Esophagus squamous epithelium (tissue), 5 donors: Measurements from ENCODE around the gene LY6G6F. TPM values are rescaled to one million over a fixed set of nuclear protein-coding genes. Genes with fewer than 3 reads are reported as not detected.
A peak's percentile ranks its signal among the peaks of the same experiment; 100 is the strongest.

Experiments used
- DNase-seq: peaks from one replicate; lab custom pipeline; 2025; lab: John Stamatoyannopoulos, UW
- H3K27ac ChIP-seq, 4 donors: fragments of 200-600 bp; sonication (generic); one replicate each; pipeline ENCODE4 v1.5.1; 2016 to 2019; ENCODE audit warnings: mild to moderate bottlenecking in 1 of 4
- H3K27me3 ChIP-seq, 4 donors: fragments of 200-600 bp; sonication (generic); 1 replicate in 3 of 4; 2 replicates in 1 of 4; pipeline versions ENCODE4 v1.5.1 to v1.6.0; 2017 to 2021; ENCODE audit warnings: antibody characterized with exemption in 1 of 4
- H3K36me3 ChIP-seq, 3 donors: fragments of 200-600 bp; sonication (generic); one replicate each; pipeline ENCODE4 v1.5.1; 2016 to 2019
- H3K4me1 ChIP-seq, 3 donors: fragments of 200-600 bp; sonication (generic); one replicate each; pipeline ENCODE4 v1.5.1; 2017 to 2019
- H3K4me3 ChIP-seq, 4 donors: fragments of 200-600 bp; sonication (generic); 1 replicate in 3 of 4; 2 replicates in 1 of 4; pipeline ENCODE4 v1.5.1; 2016 to 2019; ENCODE audit warnings: mild to moderate bottlenecking in 2 of 4, moderate library complexity in 1 of 4
- H3K9me3 ChIP-seq, 3 donors: fragments of 200-600 bp; sonication (generic); one replicate each; pipeline ENCODE4 v1.5.1; 2016 to 2019
- CTCF ChIP-seq, 6 experiments: fragments of 450-650 bp in 4 of 6; fragments of 200-600 bp in 2 of 6; sonication (generic) in 2 of 6; IDR thresholded peaks; one replicate each; pipeline ENCODE4 v1.5.1; 2016 to 2019; ENCODE audit warnings: antibody characterized with exemption in 6 of 6, mild to moderate bottlenecking in 4 of 6, moderate library complexity in 4 of 6
- POLR2A ChIP-seq, 4 donors: fragments of 450-650 bp; IDR thresholded peaks; one replicate each; pipeline ENCODE4 v1.6.1; 2017; ENCODE audit warnings: antibody characterized with exemption in 4 of 4, mild to moderate bottlenecking in 4 of 4, moderate library complexity in 3 of 4
- WGBS, 2 donors: methylation state at CpG; one replicate each; pipeline ENCODE4 v1.1.5; 2018; 5-methylcytosine and 5-hydroxymethylcytosine counted together
- intact Hi-C: fragments of 100-400 bp; cut with DNase I; formaldehyde crosslinking; loops from one replicate; pipeline ENCODE4 v1.15.0; 2022
- total RNA-seq, 4 donors: library from RNA; depleted of rRNA; stranded (reverse); fragments of >200 nt; gene quantifications; one replicate each; pipeline ENCODE4 v1.1.0, GENCODE V29; 2016
- donor health status: DM: yes; HTN: yes; CAD: no.

Gene LY6G6F
- total RNA-seq, 4 donors from 2014 or later = not detected

DNA sequence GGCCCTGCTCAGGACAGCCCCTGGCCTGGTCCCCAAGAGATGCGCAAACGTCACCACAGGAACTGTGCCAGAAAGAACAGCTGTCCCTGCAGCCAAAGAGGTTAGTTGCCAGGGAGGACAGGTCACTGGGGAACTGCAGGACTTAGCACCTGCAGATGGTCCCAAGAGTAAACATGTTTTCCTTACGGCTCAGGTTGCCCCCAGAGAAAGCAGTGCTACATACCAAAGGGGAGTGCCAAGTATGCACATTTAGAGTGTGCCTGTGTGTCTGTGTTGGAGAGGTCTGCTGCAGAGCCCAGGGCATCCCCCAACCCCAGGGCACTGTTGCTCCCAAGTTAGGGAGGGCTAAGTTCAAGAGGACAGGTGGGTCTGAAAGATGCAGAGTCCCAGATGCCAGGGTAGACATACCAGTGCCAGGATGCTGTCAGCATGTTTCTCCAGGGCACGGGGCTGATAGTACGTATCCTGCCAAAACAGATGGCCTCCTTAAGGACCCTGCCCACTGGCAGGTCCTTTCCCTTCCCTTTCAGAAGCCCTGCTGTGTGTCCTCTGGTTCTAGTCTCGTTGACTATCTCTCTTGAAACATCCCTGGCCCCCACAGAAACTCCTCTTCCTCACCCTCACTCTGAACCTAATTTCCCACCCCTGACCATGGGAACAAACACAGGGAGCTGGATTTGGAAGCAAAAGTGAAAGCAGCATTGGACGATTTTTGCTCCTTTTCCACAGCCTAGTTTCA is 4.8 kb upstream of the LY6G6F start:
- TF ChIP-seq POLR2A (IDR thresholded peaks at IDR 0.05) (no peak), CTCF (IDR thresholded peaks at IDR 0.05) (no peak)
- Histone ChIP-seq H3K27me3 (no peaks in the 10 kb centered on the region), H3K27ac (peak overlapping the region in 3 of 4 donors; percentile 96 to 99 (median 99)), H3K36me3 (peaks cover 0 to 44% (median 5%) of the 10 kb centered on the region in 3 donors), H3K4me3 (peak overlapping the region; percentile 64 to 96 (median 81)), H3K4me1 (peaks cover 14 to 48% (median 21%) of the 10 kb centered on the region in 3 donors), H3K9me3 (no peaks in the 10 kb centered on the region)
- no peak for DNase-seq
- intact Hi-C loops = no loop called here
- 21 to 39% methylated on average over 4 to 7 of the region's 7 CpGs for whole genome bisulfite sequencing, 2 donors

DNA sequence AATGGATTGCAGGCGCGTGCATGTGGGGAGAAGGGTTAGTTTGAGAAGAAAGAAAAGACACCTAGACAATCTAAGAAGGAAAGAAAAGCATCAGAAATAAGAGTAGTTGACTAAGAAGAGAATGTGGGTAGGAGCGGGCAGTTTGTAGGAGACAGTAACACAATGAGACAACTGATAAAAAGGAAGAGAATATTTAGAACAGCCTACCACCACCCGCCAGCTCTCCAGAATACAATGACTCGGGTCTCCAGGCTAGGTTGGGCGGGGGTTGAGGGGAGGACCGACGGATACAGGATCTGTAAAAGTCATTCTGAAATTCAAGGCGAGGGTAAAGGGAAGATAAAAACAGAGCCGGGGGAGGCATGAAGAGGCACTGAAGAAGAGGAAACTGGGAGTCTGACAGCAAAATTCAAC is 4.3 kb upstream of the LY6G6F start:
- TF ChIP-seq POLR2A (IDR thresholded peaks at IDR 0.05) (no peak), CTCF (IDR thresholded peaks at IDR 0.05) (no peak)
- Histone ChIP-seq H3K27ac (peak overlapping the region; percentile 96 to 99 (median 99)), H3K36me3 (peaks cover 0 to 38% (median 4%) of the 10 kb centered on the region in 3 donors), H3K4me1 (peaks cover 14 to 48% (median 21%) of the 10 kb centered on the region in 3 donors), H3K4me3 (peak overlapping the region; percentile 64 to 96 (median 81)), H3K27me3 (no peaks in the 10 kb centered on the region), H3K9me3 (no peaks in the 10 kb centered on the region)
- intact Hi-C loops = no loop called here
- no peak for DNase-seq
- WGBS, 2 donors = 0 to 1% methylated on average over 10 of the region's 10 CpGs

DNA sequence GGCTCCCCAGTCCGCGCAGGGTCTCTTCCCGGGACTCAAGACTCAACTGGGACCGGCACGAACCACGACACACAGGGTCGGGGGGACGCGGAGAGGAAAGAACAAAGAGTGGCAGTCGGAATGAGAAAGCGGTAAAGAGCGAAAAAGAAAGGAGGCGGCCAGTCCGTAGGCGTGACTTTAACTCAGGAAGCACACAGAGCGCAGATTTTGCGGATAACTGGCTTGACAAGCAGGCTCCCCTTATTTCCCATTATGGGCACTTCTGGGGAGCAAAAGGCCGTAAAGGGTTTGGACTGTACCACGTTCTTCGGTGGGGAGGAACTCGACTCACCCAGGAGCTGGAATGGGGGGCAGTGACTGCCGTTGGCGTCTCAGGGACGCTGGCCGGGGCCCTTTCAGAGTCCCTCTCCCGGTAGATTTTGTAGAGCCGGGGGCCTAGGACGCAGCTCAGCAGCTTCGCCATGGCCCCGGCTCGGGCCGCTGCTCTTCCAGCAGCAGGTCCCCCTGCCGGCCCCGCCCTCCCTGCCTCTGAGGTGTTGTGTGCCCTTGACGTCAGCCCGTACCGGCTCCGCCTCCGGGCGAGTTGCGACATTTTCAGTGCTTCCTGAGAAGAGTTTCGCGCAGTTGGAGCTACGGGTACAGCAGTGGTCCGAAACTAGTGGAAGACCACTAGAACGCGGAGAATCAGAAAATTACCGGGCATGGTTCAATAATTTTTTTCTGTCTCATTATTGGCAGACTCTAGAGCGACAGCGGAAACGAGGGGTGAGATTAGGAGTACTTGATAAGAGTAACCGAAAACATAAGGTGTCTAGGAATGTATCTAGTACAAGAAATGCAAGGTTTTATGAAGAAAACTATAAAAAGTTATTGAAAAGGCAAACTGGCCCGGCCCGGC is 3.6 kb upstream of the LY6G6F start, which contains the start of gene ABHD16A:
Gene ABHD16A (minus strand): TSS at position 506 of the 898 bp plus-strand sequence. CDS start 43 bp downstream, at position 463.
- Histone ChIP-seq H3K36me3 (peaks cover 0 to 32% (median 4%) of the 10 kb centered on the region in 3 donors), H3K4me1 (peaks cover 14 to 43% (median 21%) of the 10 kb centered on the region in 3 donors), H3K27me3 (no peaks in the 10 kb centered on the region), H3K27ac (peak within 1 kb of the TSS; percentile 96 to 99 (median 99)), H3K4me3 (peak within 1 kb of the TSS; percentile 64 to 96 (median 81)), H3K9me3 (no peaks in the 10 kb centered on the region)
- intact Hi-C loops = no loop called here
- peak in 4 of 6 experiments; percentile 25 to 42 (median 34) for TF ChIP-seq CTCF (IDR thresholded peaks at IDR 0.05)
- TF ChIP-seq POLR2A (IDR thresholded peaks at IDR 0.05) = peak in 3 of 4 donors; percentile 93 to 99 (median 98)
- peak; percentile 88 for DNase-seq
- 0 to 1% methylated on average over 24 to 42 of the region's 54 CpGs for WGBS, 2 donors

GRCh38 chr6:31705931-31706330 is 735 bp upstream of the LY6G6F start:
- Histone ChIP-seq H3K36me3 (peaks cover 0 to 4% (median 0%) of the 10 kb centered on the region in 3 donors), H3K9me3 (no peaks in the 10 kb centered on the region), H3K4me1 (peaks cover 16 to 30% (median 20%) of the 10 kb centered on the region in 3 donors), H3K27me3 (no peaks in the 10 kb centered on the region), H3K4me3 (no peak overlapping the region), H3K27ac (no peak overlapping the region)
- intact Hi-C loops = no loop called here
- TF ChIP-seq CTCF (IDR thresholded peaks at IDR 0.05) (no peak), POLR2A (IDR thresholded peaks at IDR 0.05) (no peak)
- WGBS, 2 donors = 77 to 87% methylated on average over 5 of the region's 6 CpGs
- no peak for DNase-seq
